ENCODE results near the gene MTUS2. TPM values are rescaled to one million over a fixed set of nuclear protein-coding genes. Genes with fewer than 3 reads are reported as not detected.

MTUS2 gene
- total RNA-seq, 1 experiment from 2014 or later, result not detected

- Histone ChIP-seq H3K79me2 (ENCODE audit: low read length) (no peaks in the 10 kb centered on the region), H3K4me3 (ENCODE audit: low read length) (no peak overlapping the region), H3K9me2 (replicated peaks; ENCODE audit: low read length) (no peaks in the 10 kb centered on the region), H2AFZ (ENCODE audit: low read length) (no peak overlapping the region), H3K27ac (ENCODE audit: low read length) (no peak overlapping the region), H3K36me3 (ENCODE audit: low read depth, low read length) (no peaks in the 10 kb centered on the region), H4K20me1 (ENCODE audit: low read length) (no peaks in the 10 kb centered on the region), H3K4me1 (ENCODE audit: insufficient read depth, low read length) (no peaks in the 10 kb centered on the region), H3F3A (ENCODE audit: low read length, unreplicated experiment) (no peaks in the 10 kb centered on the region), H3K27me3 (ENCODE audit: low read length) (peaks cover 35% of the 10 kb centered on the region), H3K9ac (ENCODE audit: low read length) (no peak overlapping the region), H3K9me3 (ENCODE audit: low read length) (no peaks in the 10 kb centered on the region), H3K4me2 (ENCODE audit: low read length) (no peak overlapping the region)
- intact Hi-C loops (cut with micrococcal nuclease), result no loop called here
- ChIA-PET CTCF (no interaction called here), POLR2A (ENCODE audit: unreplicated experiment) (no interaction called here)
- no peak for ATAC-seq
- DNase-seq, result no peak
- no TSS peak for BruUV-seq (replicated peaks)
- TF ChIP-seq EZH2 (IDR thresholded peaks at IDR 0.05; ENCODE audit: low read length, unreplicated experiment) (no peak), EZH2phosphoT487 (IDR thresholded peaks at IDR 0.05; ENCODE audit: borderline replicate concordance, low read length) (no peak), CTCF (conservative IDR thresholded peaks at IDR 0.05; ENCODE audit: low read depth, low read length) (no peak)
Observed at GRCh38 chr13:28854657-28855056, 34.5 kb downstream of the MTUS2 start.

DNA sequence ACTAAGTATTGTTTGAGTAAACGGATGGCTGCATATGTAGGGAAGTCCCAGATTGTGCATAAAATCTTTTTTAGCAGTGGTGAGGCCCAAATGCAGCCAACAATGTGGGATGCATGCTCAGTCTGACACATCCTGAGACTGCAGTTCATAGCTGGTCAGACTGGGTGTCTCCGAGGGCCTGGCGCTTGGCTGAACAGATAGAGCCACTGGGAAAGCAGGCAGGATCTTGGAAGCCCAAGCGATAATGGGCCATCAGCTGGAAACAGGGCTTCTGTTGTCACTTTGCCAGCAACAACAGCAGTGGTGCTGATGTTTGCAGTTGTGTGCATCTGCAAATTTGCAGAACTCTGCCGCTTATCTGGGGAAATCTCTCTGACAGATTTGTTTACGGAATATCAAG, 36.1 kb downstream of the MTUS2 start:
- no peak for DNase-seq
- Histone ChIP-seq H3K4me3 (ENCODE audit: low read length) (no peak overlapping the region), H3K4me1 (ENCODE audit: insufficient read depth, low read length) (no peaks in the 10 kb centered on the region), H3K27ac (ENCODE audit: low read length) (no peak overlapping the region), H3F3A (ENCODE audit: low read length, unreplicated experiment) (no peaks in the 10 kb centered on the region), H3K9ac (ENCODE audit: low read length) (no peak overlapping the region), H3K4me2 (ENCODE audit: low read length) (no peak overlapping the region), H3K36me3 (ENCODE audit: low read depth, low read length) (no peaks in the 10 kb centered on the region), H3K9me2 (replicated peaks; ENCODE audit: low read length) (no peaks in the 10 kb centered on the region), H4K20me1 (ENCODE audit: low read length) (no peaks in the 10 kb centered on the region), H3K27me3 (ENCODE audit: low read length) (peaks cover 49% of the 10 kb centered on the region), H3K79me2 (ENCODE audit: low read length) (no peaks in the 10 kb centered on the region), H2AFZ (ENCODE audit: low read length) (no peak overlapping the region), H3K9me3 (ENCODE audit: low read length) (no peaks in the 10 kb centered on the region)
- ATAC-seq, result no peak
- ChIA-PET POLR2A (ENCODE audit: unreplicated experiment) (no interaction called here), CTCF (no interaction called here)
- intact Hi-C loops (cut with micrococcal nuclease), result no loop called here
- no peak for TF ChIP-seq CTCF (conservative IDR thresholded peaks at IDR 0.05; ENCODE audit: low read depth, low read length)
- TF ChIP-seq EZH2phosphoT487 (IDR thresholded peaks at IDR 0.05; ENCODE audit: borderline replicate concordance, low read length), result no peak
- TF ChIP-seq EZH2 (IDR thresholded peaks at IDR 0.05; ENCODE audit: low read length, unreplicated experiment), result no peak
- BruUV-seq (replicated peaks), result no TSS peak

DNA sequence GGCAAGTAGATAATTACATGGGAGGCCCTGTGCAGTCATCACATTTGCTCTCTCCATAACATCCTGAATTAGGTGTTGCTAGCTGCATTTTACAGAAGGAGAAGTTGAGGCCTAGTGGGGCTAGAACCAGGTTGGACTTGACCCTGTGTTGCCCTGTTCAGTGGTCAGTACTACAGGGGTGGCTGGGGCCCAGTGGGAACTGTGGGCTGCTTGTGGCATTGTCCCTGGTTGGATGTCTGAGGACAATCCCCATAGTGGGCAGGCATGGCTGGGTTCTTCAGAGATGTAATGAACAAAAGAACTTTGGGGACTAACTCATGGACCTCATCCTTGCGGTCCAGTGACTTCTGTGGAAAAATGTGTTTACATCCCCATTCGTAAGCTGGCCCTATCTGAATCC, 38.9 kb downstream of the MTUS2 start:
- H3K9me2 ChIP-seq (replicated peaks; ENCODE audit: low read length), result no peaks in the 10 kb centered on the region
- no peak overlapping the region for H3K4me3 ChIP-seq (ENCODE audit: low read length)
- no TSS peak for BruUV-seq (replicated peaks)
- H3K4me1 ChIP-seq (ENCODE audit: insufficient read depth, low read length), result no peaks in the 10 kb centered on the region
- ChIA-PET CTCF (no interaction called here), POLR2A (ENCODE audit: unreplicated experiment) (no interaction called here)
- no peaks in the 10 kb centered on the region for H4K20me1 ChIP-seq (ENCODE audit: low read length)
- H3K36me3 ChIP-seq (ENCODE audit: low read depth, low read length), result no peaks in the 10 kb centered on the region
- H3K79me2 ChIP-seq (ENCODE audit: low read length), result no peaks in the 10 kb centered on the region
- ATAC-seq, result no peak
- no peak for DNase-seq
- no peak overlapping the region for H3K4me2 ChIP-seq (ENCODE audit: low read length)
- intact Hi-C loops (cut with micrococcal nuclease), result no loop called here
- H3K9me3 ChIP-seq (ENCODE audit: low read length), result no peaks in the 10 kb centered on the region
- H3K9ac ChIP-seq (ENCODE audit: low read length), result no peak overlapping the region
- H3F3A ChIP-seq (ENCODE audit: low read length, unreplicated experiment), result no peaks in the 10 kb centered on the region
- no peak overlapping the region for H3K27ac ChIP-seq (ENCODE audit: low read length)
- no peak overlapping the region for H2AFZ ChIP-seq (ENCODE audit: low read length)
- TF ChIP-seq EZH2 (IDR thresholded peaks at IDR 0.05; ENCODE audit: low read length, unreplicated experiment) (no peak), EZH2phosphoT487 (IDR thresholded peaks at IDR 0.05; ENCODE audit: borderline replicate concordance, low read length) (no peak), CTCF (conservative IDR thresholded peaks at IDR 0.05; ENCODE audit: low read depth, low read length) (no peak)
- peaks cover 52% of the 10 kb centered on the region for H3K27me3 ChIP-seq (ENCODE audit: low read length)
